ENCODE measurements around the gene PMPCA. TPM values are rescaled to one million over a fixed set of nuclear protein-coding genes. Genes with fewer than 3 reads are reported as not detected.
A peak's percentile ranks its signal among the peaks of the same experiment; 100 is the strongest.

Gene PMPCA
- total and polyA plus RNA-seq, 2 of the 13 experiments (the other 11 are each of a cell fraction or from before 2014, with no cell fraction given), result 70.2 to 88.4 TPM

DNA sequence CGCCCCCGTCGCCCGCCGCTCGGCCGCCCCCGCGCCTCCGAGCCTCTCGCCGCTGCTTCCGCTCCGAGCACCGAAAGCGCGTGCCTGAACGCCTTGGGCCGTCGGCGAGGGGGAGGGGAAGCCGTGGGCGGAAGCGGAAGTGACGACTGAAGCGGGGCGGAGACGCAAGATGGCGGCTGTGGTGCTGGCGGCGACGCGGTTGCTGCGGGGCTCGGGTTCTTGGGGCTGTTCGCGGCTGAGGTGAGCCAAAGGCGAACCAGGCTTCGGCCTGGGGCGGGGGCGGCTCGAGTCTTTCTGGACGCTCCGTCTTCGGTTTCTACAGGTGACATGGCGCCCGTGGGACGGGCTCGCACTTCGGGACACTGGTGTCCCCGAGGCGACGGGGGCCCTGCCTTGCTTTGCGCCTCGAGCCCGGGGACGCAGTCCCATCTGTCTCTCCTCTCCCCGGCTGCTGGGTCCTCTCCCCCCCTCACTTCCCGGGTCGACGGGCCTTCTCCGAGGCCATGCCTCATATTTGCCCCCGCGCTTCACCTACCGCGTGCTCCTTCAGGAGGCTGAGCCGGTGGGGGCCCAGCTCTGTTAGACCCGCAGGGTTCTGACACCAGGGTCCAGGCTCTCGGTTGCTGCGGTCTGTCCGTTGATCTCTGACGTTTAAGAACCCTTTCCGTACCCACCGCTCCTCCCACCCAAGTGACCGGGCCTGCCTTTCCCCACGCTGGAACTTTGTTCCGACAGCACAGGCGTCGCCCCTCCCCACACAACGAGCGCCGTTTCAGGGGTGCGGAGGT, at the start of gene PMPCA, which contains the start of gene ENTR1 (continued):
- TF ChIP-seq, protein P1, sequence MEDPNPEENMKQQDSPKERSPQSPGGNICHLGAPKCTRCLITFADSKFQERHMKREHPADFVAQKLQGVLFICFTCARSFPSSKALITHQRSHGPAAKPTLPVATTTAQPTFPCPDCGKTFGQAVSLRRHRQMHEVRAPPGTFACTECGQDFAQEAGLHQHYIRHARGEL (CRISPR knock-in tag; IDR thresholded peaks at IDR 0.05), result peak; percentile 48; the same call in 1 of the 2 replicates
- TF ChIP-seq ZNF850 (CRISPR knock-in tag; conservative IDR thresholded peaks at IDR 0.05) (no peak), NFATC3 (CRISPR knock-in tag; IDR thresholded peaks at IDR 0.05) (0 out of 2 replicates have a peak, but pooled peaks have one; percentile 60), ZFP1 (CRISPR knock-in tag; IDR thresholded peaks at IDR 0.05) (no peak), ZNF569 (CRISPR knock-in tag; IDR thresholded peaks at IDR 0.05; ENCODE audit: borderline replicate concordance) (no peak), POLR2G (IDR thresholded peaks at IDR 0.05; ENCODE audit: low read depth, low read length) (peak; percentile 91), ZNF775 (CRISPR knock-in tag; IDR thresholded peaks at IDR 0.05; ENCODE audit: borderline replicate concordance) (no peak), ZSCAN31 (CRISPR knock-in tag; IDR thresholded peaks at IDR 0.05; ENCODE audit: low read depth) (peak; percentile 31; the same call in 1 of the 2 replicates), ZNF10 (CRISPR knock-in tag; IDR thresholded peaks at IDR 0.05; ENCODE audit: borderline replicate concordance, low read depth) (no peak), FOXK1 (CRISPR knock-in tag; IDR thresholded peaks at IDR 0.05; ENCODE audit: borderline replicate concordance, low read depth) (peak; percentile 63; the same call in 1 of the 2 replicates)
- TF ChIP-seq, protein P2, sequence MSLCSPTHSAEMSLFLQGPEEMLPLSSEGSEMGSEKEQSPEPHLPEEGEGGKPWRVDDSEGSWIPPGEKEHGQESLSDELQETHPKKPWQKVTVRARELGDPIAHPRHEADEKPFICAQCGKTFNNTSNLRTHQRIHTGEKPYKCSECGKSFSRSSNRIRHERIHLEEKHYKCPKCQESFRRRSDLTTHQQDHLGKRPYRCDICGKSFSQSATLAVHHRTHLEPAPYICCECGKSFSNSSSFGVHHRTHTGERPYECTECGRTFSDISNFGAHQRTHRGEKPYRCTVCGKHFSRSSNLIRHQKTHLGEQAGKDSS (CRISPR knock-in tag; IDR thresholded peaks at IDR 0.05; ENCODE audit: borderline replicate concordance, low read depth), result peak; percentile 69; the same call in 1 of the 2 replicates
- TF ChIP-seq, protein P3, sequence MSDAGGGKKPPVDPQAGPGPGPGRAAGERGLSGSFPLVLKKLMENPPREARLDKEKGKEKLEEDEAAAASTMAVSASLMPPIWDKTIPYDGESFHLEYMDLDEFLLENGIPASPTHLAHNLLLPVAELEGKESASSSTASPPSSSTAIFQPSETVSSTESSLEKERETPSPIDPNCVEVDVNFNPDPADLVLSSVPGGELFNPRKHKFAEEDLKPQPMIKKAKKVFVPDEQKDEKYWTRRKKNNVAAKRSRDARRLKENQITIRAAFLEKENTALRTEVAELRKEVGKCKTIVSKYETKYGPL (CRISPR knock-in tag; IDR thresholded peaks at IDR 0.05), result no peak
- TF ChIP-seq, protein P4, sequence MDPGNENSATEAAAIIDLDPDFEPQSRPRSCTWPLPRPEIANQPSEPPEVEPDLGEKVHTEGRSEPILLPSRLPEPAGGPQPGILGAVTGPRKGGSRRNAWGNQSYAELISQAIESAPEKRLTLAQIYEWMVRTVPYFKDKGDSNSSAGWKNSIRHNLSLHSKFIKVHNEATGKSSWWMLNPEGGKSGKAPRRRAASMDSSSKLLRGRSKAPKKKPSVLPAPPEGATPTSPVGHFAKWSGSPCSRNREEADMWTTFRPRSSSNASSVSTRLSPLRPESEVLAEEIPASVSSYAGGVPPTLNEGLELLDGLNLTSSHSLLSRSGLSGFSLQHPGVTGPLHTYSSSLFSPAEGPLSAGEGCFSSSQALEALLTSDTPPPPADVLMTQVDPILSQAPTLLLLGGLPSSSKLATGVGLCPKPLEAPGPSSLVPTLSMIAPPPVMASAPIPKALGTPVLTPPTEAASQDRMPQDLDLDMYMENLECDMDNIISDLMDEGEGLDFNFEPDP (CRISPR knock-in tag; conservative IDR thresholded peaks at IDR 0.05), result no peak
- TF ChIP-seq, protein P5, sequence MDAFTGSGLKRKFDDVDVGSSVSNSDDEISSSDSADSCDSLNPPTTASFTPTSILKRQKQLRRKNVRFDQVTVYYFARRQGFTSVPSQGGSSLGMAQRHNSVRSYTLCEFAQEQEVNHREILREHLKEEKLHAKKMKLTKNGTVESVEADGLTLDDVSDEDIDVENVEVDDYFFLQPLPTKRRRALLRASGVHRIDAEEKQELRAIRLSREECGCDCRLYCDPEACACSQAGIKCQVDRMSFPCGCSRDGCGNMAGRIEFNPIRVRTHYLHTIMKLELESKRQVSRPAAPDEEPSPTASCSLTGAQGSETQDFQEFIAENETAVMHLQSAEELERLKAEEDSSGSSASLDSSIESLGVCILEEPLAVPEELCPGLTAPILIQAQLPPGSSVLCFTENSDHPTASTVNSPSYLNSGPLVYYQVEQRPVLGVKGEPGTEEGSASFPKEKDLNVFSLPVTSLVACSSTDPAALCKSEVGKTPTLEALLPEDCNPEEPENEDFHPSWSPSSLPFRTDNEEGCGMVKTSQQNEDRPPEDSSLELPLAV (CRISPR knock-in tag; conservative IDR thresholded peaks at IDR 0.05; ENCODE audit: low read depth), result 0 out of 2 replicates have a peak, but pooled peaks have one; percentile 26
- TF ChIP-seq, protein P6, sequence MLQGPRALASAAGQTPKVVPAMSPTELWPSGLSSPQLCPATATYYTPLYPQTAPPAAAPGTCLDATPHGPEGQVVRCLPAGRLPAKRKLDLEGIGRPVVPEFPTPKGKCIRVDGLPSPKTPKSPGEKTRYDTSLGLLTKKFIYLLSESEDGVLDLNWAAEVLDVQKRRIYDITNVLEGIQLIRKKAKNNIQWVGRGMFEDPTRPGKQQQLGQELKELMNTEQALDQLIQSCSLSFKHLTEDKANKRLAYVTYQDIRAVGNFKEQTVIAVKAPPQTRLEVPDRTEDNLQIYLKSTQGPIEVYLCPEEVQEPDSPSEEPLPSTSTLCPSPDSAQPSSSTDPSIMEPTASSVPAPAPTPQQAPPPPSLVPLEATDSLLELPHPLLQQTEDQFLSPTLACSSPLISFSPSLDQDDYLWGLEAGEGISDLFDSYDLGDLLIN (CRISPR knock-in tag; IDR thresholded peaks at IDR 0.05; ENCODE audit: borderline replicate concordance), result no peak; the same call in 1 of the 2 replicates
- TF ChIP-seq, protein P7, sequence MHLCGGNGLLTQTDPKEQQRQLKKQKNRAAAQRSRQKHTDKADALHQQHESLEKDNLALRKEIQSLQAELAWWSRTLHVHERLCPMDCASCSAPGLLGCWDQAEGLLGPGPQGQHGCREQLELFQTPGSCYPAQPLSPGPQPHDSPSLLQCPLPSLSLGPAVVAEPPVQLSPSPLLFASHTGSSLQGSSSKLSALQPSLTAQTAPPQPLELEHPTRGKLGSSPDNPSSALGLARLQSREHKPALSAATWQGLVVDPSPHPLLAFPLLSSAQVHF (CRISPR knock-in tag; IDR thresholded peaks at IDR 0.05), result no peak; the same call in none of the 2 replicates
- TF ChIP-seq, protein P8, sequence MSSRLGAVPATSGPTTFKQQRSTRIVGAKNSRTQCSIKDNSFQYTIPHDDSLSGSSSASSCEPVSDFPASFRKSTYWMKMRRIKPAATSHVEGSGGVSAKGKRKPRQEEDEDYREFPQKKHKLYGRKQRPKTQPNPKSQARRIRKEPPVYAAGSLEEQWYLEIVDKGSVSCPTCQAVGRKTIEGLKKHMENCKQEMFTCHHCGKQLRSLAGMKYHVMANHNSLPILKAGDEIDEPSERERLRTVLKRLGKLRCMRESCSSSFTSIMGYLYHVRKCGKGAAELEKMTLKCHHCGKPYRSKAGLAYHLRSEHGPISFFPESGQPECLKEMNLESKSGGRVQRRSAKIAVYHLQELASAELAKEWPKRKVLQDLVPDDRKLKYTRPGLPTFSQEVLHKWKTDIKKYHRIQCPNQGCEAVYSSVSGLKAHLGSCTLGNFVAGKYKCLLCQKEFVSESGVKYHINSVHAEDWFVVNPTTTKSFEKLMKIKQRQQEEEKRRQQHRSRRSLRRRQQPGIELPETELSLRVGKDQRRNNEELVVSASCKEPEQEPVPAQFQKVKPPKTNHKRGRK (CRISPR knock-in tag; IDR thresholded peaks at IDR 0.05), result no peak

All from HepG2 (cell line).